Activated CD4-positive, CD25-positive, alpha-beta regulatory T cell treated with anti-CD3 and anti-CD28 coated beads, Interleukin-2, amount 50 U/mL, for 16 hours (primary cell): ENCODE data around the gene SMURF1.

ENCODE experiments used
- DNase-seq: peaks from one replicate; pipeline ENCODE4 v3.0.0-alpha.2; 2020; ENCODE audit warnings: low read depth, low spot score

SMURF1 gene

DNA sequence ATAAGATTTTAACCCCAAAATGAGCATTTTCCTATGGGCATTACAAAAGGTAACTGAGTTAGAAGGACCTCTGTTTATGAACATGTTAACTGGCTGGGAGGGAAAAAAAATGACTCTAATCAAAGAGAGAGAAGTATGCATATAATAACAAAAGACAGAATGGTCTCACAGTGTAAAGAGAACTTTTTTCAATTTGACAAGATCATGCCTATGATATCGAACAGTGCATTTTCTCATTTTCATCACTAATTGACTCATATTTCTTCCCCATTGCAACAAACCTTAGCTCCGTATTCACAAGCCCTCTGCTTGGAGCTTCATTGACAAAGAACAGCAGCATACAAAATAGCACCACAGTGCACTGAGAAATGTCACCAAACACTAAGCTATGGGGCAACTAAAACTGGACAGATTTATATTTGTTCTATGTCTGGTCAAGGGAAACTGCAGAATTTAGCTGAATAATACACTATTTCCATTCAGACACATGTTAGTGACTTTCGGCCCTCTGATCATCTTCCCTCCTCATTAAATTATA lies 45.6 kb downstream of the SMURF1 start:
- DNase-seq = no peak

DNA sequence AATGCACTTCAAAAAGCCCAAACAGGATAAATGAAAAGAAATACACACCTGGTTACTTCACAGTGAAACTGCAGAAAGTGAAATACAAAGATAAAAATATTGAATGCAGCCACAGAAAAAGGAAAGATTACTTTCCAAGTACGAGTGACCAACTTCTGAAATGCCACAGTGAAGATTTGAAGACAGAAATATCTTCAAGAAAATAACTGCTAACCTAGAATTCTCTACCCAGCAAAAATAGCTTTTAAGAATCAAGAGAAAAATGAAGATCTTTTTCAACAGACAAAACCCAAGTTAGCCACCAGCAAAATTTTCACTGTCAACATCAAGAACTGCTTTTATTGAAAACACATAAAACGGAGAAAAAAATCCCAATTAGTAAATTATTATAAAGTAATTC lies 46.2 kb downstream of the SMURF1 start:
- no peak for DNase-seq

DNA sequence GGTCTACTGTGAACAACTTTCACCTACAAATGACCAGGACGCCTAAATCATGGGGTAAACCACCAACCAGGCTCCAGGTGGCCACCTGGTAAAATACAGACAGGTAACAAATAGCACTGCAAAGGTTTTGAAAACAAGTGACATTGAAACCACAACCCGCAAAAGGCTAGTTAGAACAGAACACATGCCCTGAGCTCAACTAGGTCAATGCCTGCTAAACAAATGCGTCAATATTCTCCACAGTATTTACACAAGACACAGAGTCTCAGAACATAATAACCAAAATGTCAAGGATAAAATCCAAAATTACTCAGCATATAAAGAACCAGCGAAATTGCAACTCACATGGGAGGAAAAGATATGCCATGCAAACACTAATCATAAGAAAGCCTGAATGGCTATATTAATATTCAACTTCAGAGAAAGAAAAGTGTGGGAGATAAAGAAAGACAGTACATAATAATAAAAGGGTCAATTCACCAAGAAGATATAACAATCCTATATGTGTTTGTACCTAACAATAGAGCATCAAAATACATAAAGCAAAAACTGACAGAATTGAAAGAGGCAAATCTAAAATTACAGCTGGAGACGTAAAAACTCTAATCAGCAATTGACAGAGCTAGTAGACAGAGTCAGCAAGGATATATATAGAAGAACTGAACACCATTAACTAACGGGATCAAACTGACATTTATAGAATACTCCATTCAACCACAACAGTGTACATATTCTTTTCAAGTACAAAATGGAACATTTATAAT lies 47.6 kb downstream of the SMURF1 start:
- DNase-seq = no peak

DNA sequence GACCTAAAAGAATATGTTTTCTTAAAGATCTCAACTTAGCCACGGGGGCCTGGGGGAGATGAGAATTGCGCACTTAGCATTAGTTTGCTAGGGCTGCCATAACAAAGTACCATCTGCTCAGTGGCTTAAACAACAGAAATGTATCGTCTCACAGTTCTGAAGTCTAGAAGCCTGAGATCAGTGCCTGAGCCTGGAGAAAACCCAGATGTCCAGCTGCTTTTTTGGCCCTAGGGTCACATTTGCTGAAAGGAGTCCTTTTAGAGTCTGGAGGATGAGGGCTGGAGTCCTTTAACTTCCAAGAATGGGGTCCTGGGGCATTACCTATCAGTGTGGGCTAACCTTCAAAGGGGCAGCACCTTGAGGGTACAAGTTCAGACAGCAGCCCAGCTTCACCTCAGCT lies 48.2 kb downstream of the SMURF1 start:
- no peak for DNase-seq

DNA sequence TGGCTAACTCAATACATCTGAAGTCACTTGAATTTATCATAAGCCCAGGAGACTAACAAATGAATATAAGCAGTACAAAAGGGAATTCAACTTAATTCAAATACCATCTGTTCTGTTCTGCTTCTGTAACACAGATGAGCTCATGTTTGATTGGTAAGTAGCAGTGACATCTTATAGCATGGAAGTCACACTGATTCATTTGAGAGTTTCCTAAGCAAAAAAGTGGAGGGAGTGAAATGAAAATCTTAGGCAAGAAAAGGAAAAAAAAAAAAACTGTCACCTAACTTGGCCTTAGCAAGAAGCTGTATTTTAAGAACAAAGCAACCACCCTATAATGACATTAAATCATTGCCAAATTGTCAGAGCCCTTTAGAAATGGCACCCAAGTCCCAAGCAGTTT lies 49.5 kb downstream of the SMURF1 start:
- no peak for DNase-seq

DNA sequence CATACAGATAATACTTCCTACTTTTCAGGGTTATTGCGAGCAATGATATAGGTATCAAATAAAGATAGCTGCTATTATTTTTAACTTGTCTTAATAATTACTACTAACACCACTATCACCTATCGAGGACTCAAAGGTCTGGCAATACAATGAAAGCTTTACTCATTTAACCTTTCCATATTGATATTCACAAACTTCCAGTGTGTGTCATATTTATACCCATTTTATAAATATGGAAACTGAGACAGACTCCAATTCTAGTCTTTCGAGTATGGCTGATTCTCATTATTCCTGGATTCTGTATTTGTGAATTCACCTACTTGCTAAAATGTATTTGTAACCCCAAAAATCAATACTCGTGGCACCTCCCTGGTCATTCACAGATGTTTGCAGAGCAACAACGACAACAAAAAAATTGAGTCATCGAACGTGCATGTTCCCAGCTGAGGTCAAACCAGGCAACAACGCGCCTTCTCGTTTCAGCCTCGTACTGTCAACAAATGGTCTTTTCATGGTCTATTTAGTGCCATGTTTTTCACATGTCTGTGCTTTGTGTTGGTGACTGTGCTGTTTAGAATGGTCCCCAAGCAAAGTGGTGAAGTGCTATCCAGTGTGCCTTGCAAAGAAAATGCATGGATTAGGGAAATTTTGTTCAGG lies 51.7 kb downstream of the SMURF1 start:
- no peak for DNase-seq

DNA sequence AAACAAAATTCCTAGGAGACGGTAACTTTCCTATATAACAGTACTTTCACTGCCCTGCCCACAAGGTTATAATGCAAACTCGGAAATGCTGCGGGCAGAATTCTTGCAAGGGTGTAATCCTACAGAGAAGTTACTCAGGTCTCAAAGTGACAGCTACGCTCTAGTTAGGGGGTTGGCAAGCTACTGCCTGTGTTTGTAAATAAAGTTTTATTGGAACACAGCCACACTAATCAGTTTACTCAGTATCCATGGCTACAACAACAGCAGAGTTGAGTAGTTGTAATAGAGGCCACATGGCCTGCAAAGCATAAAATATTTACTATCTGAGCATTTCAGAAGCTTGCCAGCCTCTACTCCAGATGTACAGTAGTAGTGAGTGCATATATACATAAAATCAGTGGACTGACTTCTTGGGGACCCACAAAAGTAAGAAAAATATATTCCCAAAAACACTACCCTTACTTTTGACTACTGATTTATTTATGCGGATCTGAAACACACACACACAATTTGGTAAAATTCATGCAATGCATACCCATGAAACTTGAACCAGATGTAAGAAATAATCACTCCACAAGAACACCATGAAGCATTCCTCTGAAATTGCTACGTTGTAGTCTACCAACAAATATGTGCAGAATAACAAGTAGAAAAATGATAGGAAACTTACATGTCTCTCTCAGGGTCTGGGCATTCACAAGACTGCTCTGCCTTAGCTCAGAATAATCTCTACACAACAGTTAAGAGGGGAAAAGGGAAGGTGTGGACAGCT lies 53.0 kb downstream of the SMURF1 start:
- DNase-seq = no peak

DNA sequence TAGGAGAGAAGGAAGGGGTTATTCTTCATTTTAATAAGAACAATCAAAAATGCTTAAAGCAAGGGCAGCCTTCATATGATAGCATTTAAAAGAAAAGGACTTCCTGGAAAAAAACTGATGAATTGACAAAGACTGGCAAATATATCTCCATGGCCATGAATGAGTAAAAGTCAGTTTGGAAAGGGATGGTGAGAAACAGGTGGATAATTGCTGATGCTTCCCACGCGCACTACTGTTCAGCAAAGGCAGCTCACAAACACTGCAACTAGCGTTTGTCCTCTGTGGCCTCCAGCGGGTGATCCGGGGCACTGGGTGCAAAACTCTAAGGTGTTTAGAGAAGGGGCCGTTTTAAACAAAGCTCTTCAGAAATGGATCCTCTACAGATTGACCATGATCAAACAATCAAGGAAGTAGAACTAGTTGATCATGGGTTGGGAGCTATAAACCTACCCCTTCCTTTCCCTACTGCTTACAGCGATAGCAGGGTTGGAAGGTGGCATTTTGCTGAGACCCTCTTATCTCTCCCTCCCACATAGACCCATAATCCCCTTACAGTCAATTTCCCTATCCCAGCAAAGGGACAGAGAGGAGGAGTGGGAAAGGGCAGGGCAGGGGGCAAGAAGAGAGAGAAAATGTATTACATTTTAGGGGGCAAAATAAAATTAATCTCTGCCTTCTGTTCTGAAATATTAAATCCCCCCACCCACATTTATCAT lies 53.8 kb downstream of the SMURF1 start:
- no peak for DNase-seq

DNA sequence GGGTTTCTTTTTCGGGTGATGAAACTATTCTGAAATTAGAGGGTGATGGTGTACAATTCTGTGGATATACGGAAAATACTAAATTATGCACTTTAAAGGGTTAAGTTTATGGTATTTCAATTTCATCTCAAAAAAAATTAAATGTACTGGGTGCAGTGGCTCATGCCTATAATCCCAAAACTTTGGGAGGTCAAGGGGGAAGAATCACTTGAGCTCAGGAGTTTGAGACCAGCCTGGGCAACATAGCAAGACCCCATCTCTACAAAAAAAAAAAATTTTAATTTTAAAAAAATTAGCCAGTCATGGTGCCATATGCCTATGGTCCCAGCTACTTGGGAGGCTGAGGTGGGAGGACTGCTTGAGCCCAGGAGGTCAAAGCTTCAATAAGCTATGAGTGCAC lies 57.0 kb downstream of the SMURF1 start:
- DNase-seq = no peak

DNA sequence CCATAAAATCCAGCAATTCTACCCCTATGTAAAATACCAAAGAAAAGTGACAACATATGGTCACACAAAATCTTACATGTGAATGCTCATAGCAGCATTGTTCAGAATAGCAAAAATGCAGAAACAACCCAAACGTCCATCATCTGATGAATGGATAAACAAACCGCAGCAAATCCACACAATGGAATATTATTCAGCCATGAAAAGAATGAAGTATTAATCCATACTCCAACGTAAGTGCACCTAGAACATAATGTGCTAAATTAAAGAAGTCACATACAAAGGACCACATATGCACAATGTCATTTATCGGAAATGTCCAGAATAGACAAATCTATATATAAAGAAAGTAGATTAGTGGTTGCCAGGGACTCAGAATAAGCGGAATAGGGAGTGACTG lies 57.4 kb downstream of the SMURF1 start:
- DNase-seq = no peak

DNA sequence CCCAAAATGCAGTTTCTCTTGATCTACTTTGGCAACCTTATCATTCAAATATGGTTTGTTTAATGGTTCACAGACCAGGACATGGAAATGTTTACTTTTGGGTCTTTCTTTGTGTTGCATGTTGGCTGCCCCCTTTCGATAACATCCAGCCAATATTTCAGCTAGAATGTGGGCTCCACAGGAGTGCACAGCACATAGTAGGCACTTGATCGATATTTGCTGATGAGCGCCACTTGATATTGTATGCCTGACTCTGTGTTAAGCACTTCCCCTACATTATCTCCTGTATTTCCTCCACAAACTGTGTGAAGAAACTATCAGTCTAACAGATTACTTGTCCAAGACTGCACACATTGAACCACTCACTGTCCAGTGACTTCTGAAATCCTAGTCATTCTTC lies 60.2 kb downstream of the SMURF1 start:
- no peak for DNase-seq

DNA sequence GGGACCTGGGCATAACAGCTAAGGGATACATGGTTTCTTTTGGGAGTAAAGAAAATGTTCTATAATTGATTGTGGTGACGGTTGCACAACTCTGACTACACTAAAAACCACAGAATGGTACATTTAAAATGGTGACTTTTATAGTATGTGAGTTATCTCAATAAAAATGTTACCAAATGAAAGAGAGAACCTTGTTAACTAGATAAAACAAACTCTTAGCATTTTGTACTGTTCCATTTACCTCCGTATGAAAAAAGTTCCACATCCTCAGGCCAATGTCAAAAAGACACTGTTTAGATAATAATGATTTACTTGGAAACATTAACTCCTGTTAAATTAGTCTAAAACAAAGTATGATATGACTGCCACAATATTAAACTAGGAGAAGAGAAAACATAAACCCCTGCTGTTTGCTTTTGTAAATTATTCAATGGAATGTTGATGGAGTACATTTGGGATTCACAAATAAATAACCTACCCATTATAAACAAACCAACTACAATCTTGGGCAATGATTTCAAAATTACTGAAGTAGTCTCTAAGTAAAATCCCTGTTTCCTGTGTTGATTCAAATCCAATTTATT lies 60.7 kb downstream of the SMURF1 start:
- DNase-seq = no peak

DNA sequence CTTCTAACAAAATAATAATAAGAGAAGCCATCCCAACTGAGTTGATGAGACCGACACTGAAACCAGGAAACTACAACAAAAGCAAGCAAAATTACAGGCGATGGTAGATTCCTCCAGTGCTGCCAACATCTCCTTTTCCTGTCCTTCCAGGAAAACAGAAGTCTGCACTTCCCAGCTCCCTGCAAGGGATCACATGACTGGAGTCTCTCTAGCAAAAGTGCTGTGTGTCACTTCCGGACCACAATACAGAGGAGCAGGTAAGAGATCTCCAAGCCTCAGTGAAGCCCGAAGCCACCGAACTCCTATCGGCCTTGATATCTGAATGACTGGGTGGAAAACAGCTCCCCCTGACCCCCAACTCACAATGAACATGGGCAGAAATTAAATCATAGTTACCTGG lies 63.2 kb downstream of the SMURF1 start:
- DNase-seq = no peak

DNA sequence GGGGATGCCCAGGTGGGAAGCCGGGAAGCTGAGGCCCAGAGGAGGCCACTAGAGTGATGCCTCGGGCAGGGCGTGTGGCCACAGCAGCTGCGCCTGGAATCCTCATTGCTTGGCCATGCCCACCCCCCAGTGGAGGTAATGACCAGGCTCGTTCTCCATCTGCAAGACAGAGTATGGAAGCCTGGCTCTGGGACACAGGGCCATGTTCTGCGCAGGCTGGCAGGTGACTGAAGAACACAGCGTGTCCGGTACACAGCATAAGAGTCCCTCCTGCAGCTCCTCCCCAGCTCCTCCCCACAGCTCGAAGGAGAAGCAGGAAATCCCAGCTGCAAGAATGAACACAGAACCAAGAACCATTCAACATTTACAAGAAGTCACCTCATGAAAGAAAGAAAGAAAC lies 64.8 kb downstream of the SMURF1 start:
- no peak for DNase-seq

DNA sequence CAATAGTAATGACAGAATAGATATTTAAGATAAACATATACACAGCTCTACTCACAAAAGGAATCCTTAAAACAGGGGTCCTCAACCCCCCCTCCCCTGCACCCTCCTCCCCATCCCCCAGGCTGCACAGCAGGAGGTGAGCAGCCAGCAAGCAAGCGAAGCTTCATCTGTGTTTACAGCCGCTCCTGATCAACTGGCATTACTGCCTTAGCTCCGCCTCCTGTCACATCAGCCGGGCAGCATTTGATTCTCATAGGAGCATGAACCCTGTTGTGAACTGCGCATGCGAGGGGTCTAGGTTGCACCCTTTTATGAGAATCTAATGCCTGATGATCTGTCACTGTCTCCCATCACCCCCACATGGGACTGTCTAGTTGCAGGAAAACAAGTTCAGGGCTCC lies 65.5 kb downstream of the SMURF1 start:
- DNase-seq = no peak

DNA sequence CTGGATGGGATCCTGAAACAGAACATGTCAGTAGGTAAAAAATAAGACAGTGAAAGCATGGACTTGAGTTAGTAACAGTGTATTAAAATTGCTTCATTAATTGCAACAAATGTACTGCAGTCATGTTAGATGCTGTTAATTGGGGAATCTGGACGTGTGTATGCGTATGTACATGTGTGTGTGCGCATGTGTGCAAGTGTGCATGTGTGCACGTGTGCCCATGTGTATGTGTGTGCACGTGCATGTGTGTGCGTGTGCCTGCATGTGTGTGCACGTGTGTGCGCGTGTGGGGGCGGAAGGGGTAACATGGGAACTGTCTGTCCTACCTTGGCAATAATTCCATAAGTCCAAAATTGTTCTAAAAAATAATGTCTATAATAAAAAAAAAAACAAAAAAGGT lies 67.3 kb downstream of the SMURF1 start:
- no peak for DNase-seq

DNA sequence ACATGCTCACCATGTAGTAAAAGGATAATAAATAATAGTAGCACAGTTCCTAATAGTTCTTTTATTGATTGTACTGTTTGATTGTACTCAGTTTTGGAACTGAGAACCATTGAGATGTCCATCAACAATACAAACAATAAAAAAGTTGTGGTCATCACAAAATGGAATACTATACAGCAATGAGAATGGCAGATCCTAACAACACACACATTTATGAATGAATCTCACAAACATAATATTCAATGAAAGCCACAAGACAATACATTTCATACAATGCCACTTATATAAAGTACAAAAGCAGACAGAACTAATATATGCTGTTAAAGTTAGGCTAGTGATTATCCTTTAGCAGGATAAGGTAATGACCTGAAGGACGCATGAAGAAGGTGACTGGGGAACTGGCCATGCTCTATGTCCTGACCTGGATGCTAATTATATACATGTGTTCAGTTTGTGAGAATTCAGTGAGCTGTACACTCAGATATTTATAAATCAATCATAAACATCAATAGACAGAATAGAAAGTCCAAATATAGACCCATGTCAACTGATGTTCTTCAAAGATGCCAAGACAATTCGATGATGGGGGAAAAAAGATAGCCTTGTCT lies 70.0 kb downstream of the SMURF1 start:
- no peak for DNase-seq

DNA sequence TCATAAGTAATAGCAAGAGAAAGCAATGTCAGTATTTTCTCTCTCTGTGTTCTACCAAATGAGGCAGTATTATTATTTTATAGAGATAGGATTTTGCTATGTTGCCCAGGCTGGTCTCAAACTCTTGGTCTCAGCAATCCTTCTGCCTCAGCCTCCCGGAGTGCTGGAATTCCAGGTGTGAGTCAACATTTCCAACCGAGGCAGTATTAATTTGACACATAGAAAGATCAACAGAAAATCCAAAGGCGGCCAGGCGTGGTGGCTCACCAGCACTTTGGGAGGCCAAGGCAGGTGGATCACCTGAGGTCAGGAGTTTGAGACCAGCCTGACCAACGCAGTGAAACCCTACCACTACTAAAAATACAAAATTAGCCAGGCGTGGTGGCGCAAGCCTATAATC lies 71.8 kb downstream of the SMURF1 start:
- DNase-seq = no peak

DNA sequence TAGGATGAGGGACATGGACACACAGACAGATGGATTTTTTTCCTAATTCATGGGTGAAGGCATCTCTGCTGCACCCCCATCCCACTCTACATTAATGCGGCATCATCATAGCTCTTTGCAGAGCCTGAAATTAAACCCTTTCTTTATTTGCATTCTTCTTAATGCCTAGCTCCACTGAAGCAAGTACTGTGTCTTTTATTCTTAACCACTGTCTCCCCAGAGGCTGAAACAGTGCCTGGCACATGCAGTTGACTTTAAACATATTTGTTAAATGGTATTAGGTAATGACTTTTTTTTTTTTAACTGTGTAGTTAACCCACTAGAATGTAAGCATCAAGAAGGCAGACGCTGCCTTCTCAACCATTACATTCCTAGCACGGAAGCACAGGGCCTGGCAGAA lies 73.5 kb downstream of the SMURF1 start:
- no peak for DNase-seq

DNA sequence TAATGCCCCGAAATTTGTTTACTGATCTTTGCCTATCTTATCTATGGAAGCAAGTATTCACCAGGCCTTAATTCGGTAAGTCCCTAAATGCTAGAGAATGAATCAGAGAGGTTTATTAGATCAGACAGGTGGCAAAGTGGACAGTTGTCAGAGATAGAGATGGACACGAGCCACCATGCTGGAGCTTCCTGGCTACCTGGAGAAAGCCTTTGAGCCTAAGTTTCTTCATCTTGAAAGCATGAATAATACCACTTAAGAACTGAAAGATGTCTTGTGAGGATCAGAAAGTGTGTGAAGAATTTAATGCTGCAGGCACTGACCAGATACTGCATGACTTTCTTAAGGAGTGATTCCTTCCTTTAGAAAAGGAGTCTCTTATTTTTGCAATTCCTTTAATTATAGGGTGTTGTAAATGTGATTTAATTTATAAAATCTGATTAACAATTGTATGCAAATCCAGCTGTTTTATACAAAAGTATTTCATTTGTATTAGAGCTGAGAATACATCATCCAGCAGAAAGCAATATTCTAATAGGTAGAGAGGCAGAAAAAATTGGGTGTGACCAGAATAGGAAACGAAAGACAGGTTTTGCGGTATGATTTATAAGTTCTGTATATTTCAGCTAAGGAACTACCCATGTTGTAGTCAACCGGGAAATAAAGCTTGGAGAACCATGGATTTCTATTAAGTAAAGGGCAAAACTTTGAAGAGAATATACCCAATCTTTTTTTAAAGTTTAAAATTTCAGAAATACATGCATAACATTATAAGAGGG lies 82.7 kb downstream of the SMURF1 start:
- DNase-seq = no peak
